Smooth muscle cell of trachea (primary cell): Measurements from ENCODE around the gene POT1. TPM values are rescaled to one million over a fixed set of nuclear protein-coding genes. Genes with fewer than 3 reads are reported as not detected.

Source experiments
- total RNA-seq: library from RNA; depleted of rRNA; stranded (reverse); fragments of >200 nt; gene quantifications from 2 replicates; pipeline ENCODE4 v1.2.1, GENCODE V29; 2014

POT1 gene, protein sequence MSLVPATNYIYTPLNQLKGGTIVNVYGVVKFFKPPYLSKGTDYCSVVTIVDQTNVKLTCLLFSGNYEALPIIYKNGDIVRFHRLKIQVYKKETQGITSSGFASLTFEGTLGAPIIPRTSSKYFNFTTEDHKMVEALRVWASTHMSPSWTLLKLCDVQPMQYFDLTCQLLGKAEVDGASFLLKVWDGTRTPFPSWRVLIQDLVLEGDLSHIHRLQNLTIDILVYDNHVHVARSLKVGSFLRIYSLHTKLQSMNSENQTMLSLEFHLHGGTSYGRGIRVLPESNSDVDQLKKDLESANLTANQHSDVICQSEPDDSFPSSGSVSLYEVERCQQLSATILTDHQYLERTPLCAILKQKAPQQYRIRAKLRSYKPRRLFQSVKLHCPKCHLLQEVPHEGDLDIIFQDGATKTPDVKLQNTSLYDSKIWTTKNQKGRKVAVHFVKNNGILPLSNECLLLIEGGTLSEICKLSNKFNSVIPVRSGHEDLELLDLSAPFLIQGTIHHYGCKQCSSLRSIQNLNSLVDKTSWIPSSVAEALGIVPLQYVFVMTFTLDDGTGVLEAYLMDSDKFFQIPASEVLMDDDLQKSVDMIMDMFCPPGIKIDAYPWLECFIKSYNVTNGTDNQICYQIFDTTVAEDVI
- 36.6 and 42.9 TPM in 2 replicates for total RNA-seq

DNA sequence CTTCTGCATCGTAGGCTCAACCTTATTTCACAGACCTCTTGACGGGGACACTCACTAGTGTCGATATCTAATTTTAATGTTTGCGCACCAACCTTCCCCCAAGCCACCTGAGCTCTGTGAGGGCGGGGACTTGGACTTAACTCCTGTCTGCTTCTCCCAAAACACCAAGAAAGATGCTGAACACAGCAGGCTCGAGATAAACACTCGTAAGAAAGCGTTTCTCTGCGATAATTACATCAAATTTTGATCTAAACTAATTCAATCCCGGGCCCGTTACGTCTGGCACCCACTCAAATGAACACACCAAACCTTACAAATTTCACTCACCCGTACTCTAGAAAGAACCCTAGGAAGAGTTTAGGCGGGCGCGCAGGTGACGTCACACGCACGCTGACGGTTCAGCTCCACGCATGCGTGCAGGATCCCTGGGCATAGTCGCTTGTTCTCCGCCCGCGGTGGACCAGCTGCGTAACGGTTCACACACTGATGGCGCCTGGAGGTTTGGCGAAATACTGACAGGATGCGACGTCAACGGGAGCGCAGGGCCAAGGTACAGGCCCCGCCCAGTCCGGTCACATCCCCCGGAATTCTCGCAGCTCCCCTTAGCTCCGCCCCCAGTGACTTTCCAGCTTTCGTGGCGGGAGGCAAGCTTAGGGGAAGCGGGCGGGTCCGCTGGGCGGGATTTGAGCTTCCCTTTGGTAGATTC is at the start of gene POT1:
TSS of gene POT1 (minus strand) at position 359 of the 706 bp plus-strand sequence. CDS start 32,652 bp downstream, outside the sequence.

Other genes with a start within 250 kb of the POT1 start
- gene GPR37, start 164.0 kb downstream of the POT1 start, total RNA-seq: 1.7 and 4.5 TPM in 2 replicates